Endothelial cell of umbilical vein (primary cell): ENCODE results near the gene TBK1. TPM values are rescaled to one million over a fixed set of nuclear protein-coding genes. Genes with fewer than 3 reads are reported as not detected.

ENCODE experiments used
- BruUV-seq: library from RNA; stranded (reverse); fragments of 400-500 nt; replicated peaks from 2 replicates; lab custom pipeline; 2021; lab: Mats Ljungman, UMichigan
- CTCF ChIA-PET: fragments of 300-600, 350-600 bp; sonication (Branson Sonifier 250); formaldehyde crosslinking; loops from one replicate; lab custom pipeline; 2021; ENCODE audit warnings: antibody characterized with exemption, inconsistent platforms; lab: Charles Lee
- POLR2A ChIA-PET: fragments of 300-600, 350-600 bp; sonication (Branson Sonifier 250); formaldehyde crosslinking; loops from one replicate; lab custom pipeline; 2021; ENCODE audit warnings: antibody characterized with exemption, inconsistent platforms; lab: Charles Lee
- DNase-seq: peaks from one replicate; pipeline ENCODE4 v3.0.0-alpha.2; 2011; ENCODE audit warnings: low read depth, low spot score
- FAIRE-seq: peaks from 2 replicates; lab custom pipeline; 2011; peaks lifted over from hg19 to GRCh38; lab: Jason Lieb, UNC
- H2AFZ ChIP-seq: 2 replicates; pipeline ENCODE4 v1.6.0; 2012; ENCODE audit warnings: low read depth, low read length, control low read depth, inconsistent platforms
- H3K27ac ChIP-seq: 2 replicates; pipeline ENCODE4 v1.5.1; 2011; ENCODE audit warnings: low read depth, mild to moderate bottlenecking, control low read depth, low read length, moderate library complexity; ENCODE audit not compliant: insufficient read depth
- H3K27me3 ChIP-seq, 2 experiments: 2 replicates each; pipeline versions ENCODE4 v1.6.0 to v1.6.1; 2011; ENCODE audit warnings: low read length in 2 of 2, mixed read lengths in 1 of 2; ENCODE audit not compliant: control insufficient read depth in 2 of 2, insufficient read depth in 2 of 2
- H3K36me3 ChIP-seq, 2 experiments: 2 replicates in 1 of 2; 3 replicates in 1 of 2; pipeline ENCODE4 v1.5.1; 2011; ENCODE audit warnings: low read length in 2 of 2, mild to moderate bottlenecking in 1 of 2, moderate library complexity in 1 of 2; ENCODE audit not compliant: control insufficient read depth in 2 of 2, insufficient read depth in 2 of 2; ENCODE audit errors: extremely low read depth in 1 of 2
- H3K4me1 ChIP-seq: 3 replicates; pipeline ENCODE4 v1.5.1; 2011; ENCODE audit warnings: mild to moderate bottlenecking, low read length; ENCODE audit not compliant: control insufficient read depth, insufficient read depth; ENCODE audit errors: extremely low read depth
- H3K4me2 ChIP-seq: 2 replicates; pipeline ENCODE4 v1.6.1; 2011; ENCODE audit warnings: low read length, control low read depth, mixed read lengths; ENCODE audit not compliant: insufficient read depth
- H3K4me3 ChIP-seq, 3 experiments: fragments of 200-600 bp in 1 of 3; sonication (generic), shearing (Covaris generic) in 1 of 3; replicated peaks in 1 of 3; 2 replicates each; pipeline ENCODE4 v1.5.1; 2011 to 2016; ENCODE audit warnings: control low read depth in 3 of 3, low read length in 3 of 3, mild to moderate bottlenecking in 2 of 3, inconsistent platforms in 1 of 3, low read depth in 1 of 3, moderate library complexity in 1 of 3; ENCODE audit not compliant: insufficient read depth in 1 of 3
- H3K79me2 ChIP-seq: 2 replicates; pipeline ENCODE4 v1.6.0; 2012; ENCODE audit warnings: low read length, inconsistent platforms; ENCODE audit not compliant: control insufficient read depth, insufficient read depth
- H3K9ac ChIP-seq: replicated peaks from 2 replicates; pipeline ENCODE3; 2011; ENCODE audit warnings: low read length, control low read depth; ENCODE audit not compliant: insufficient read depth; ENCODE audit errors: extremely low read depth
- H3K9me1 ChIP-seq: replicated peaks from 3 replicates; pipeline ENCODE4 v1.6.0; 2011; ENCODE audit warnings: mild to moderate bottlenecking, low read length; ENCODE audit not compliant: control insufficient read depth, insufficient read depth; ENCODE audit errors: extremely low read depth
- H3K9me3 ChIP-seq: replicated peaks from 2 replicates; pipeline ENCODE4 v1.5.1; 2012; ENCODE audit warnings: low read length, inconsistent platforms; ENCODE audit not compliant: control insufficient read depth, insufficient read depth
- H4K20me1 ChIP-seq: replicated peaks from 2 replicates; pipeline ENCODE3; 2011; ENCODE audit warnings: mild to moderate bottlenecking, low read length; ENCODE audit not compliant: control insufficient read depth, insufficient read depth; ENCODE audit errors: extremely low read depth
- CTCF ChIP-seq, 2 donors: IDR thresholded peaks; 1 replicate in 1 of 2; 2 replicates in 1 of 2; pipeline ENCODE4 v1.5.1; 2011; ENCODE audit warnings: low read length in 2 of 2, mild to moderate bottlenecking in 2 of 2, moderate library complexity in 2 of 2, control low read depth in 1 of 2, inconsistent platforms in 1 of 2, low read depth in 1 of 2; ENCODE audit not compliant: insufficient read depth in 1 of 2; ENCODE audit errors: extremely low read depth in 1 of 2
- EZH2 ChIP-seq: IDR thresholded peaks from 2 replicates; pipeline ENCODE4 v1.6.1; 2012; ENCODE audit warnings: borderline replicate concordance, low read depth, mild to moderate bottlenecking, moderate library complexity, low read length, inconsistent platforms; ENCODE audit not compliant: severe bottlenecking
- FOS ChIP-seq: IDR thresholded peaks from 2 replicates; pipeline ENCODE4 v1.6.1; 2011; ENCODE audit warnings: mild to moderate bottlenecking, low read length, moderate library complexity, borderline replicate concordance; ENCODE audit not compliant: insufficient read depth
- GATA2 ChIP-seq: IDR thresholded peaks from 2 replicates; pipeline ENCODE4 v1.7.0; 2011; ENCODE audit warnings: low read depth, mild to moderate bottlenecking, moderate library complexity, mixed read lengths, low read length; ENCODE audit not compliant: insufficient read length, insufficient read depth
- JUN ChIP-seq: IDR thresholded peaks from 2 replicates; pipeline ENCODE4 v1.6.1; 2011; ENCODE audit warnings: borderline replicate concordance, low read depth; ENCODE audit not compliant: insufficient read length, insufficient read depth
- MAX ChIP-seq: IDR thresholded peaks from 2 replicates; pipeline ENCODE4 v1.6.1; 2011; ENCODE audit not compliant: insufficient read depth, insufficient read length
- MYC ChIP-seq: IDR thresholded peaks from one replicate; pipeline ENCODE4 v1.6.1; 2011; ENCODE audit warnings: mild to moderate bottlenecking, low read depth, low read length
- POLR2A ChIP-seq: IDR thresholded peaks from 2 replicates; pipeline ENCODE4 v1.6.1; 2012; ENCODE audit warnings: low read depth, mild to moderate bottlenecking, control low read depth, low read length
- POLR2AphosphoS5 ChIP-seq: IDR thresholded peaks from 2 replicates; pipeline ENCODE4 v1.6.1; 2012; ENCODE audit warnings: low read depth, mild to moderate bottlenecking, control low read depth, low read length, moderate library complexity; ENCODE audit not compliant: insufficient read depth
- dilution Hi-C: fragments of 300-500 bp; cut with MboI; formaldehyde crosslinking; loops from one replicate; pipeline ENCODE4 v1.15.0; 2019; ENCODE audit warnings: low sequenced_read_pairs; ENCODE audit not compliant: extremely low pct_ligation_motif_present
- intact Hi-C: fragments of 100-400 bp; cut with micrococcal nuclease; formaldehyde crosslinking; loops from one replicate; pipeline ENCODE4 v1.10.0; 2022
- polyA plus RNA-seq, 4 experiments: library from polyadenylated mRNA; depleted of rRNA in 3 of 4; stranded (reverse) in 3 of 4; unstranded in 1 of 4; fragments of >200 nt; gene quantifications; 2 replicates each; pipeline versions ENCODE4 v1.2.1 to v1.2.3, GENCODE V29; 2011 to 2012; ENCODE audit warnings: missing spikeins in 1 of 4
- total RNA-seq: library from RNA; stranded (reverse); gene quantifications from 2 replicates; pipeline ENCODE4 v1.2.3, GENCODE V29; 2021

Gene TBK1
- total and polyA plus RNA-seq, 2 donors (not counting 3 experiments of a cell fraction or from before 2014, with no cell fraction given) = 8.0 to 28.9 TPM

GRCh38 chr12:64493513-64493912 lies 41.6 kb downstream of the TBK1 start:
- FAIRE-seq (no peak), DNase-seq (no peak)
- Histone ChIP-seq H3K36me3 (peaks cover 7 to 25% of the 10 kb centered on the region in 2 experiments), H3K4me3 (no peak overlapping the region), H3K79me2 (no peaks in the 10 kb centered on the region), H3K9me3 (no peaks in the 10 kb centered on the region), H3K27ac (no peak overlapping the region), H3K9me1 (no peaks in the 10 kb centered on the region), H3K9ac (no peak overlapping the region), H3K4me2 (no peak overlapping the region), H3K4me1 (no peaks in the 10 kb centered on the region), H3K27me3 (no peaks in the 10 kb centered on the region), H2AFZ (no peak overlapping the region), H4K20me1 (no peaks in the 10 kb centered on the region)
- dilution Hi-C loops (no loop called here), intact Hi-C loops (no loop called here)
- CTCF ChIA-PET = interaction anchor here (0.5 kb wide), 1 partner anchor 49 kb away, joined by 4 read pairs; no protein-coding TSS in a partner anchor
- POLR2A ChIA-PET = no interaction called here
- no peak for TF ChIP-seq MAX
- TF ChIP-seq MYC = no peak
- no peak for TF ChIP-seq CTCF (IDR thresholded peaks at IDR 0.05; ENCODE audit: extremely low read depth in 1 of 2, insufficient read depth in 1 of 2, low read depth in 1 of 2, low read length in 2 of 2)
- no peak for TF ChIP-seq POLR2A
- no peak for TF ChIP-seq GATA2
- no peak for TF ChIP-seq POLR2AphosphoS5
- no peak for TF ChIP-seq FOS
- TF ChIP-seq JUN = no peak
- TF ChIP-seq EZH2 = no peak
- BruUV-seq = no TSS peak
